ENCODE results near the gene SNX18.

GRCh38 chr5:54470128-54470527, 47.4 kb upstream of the SNX18 start:
- no peak for TF ChIP-seq CTCF (conservative IDR thresholded peaks at IDR 0.05; ENCODE audit: low read length)
- TF ChIP-seq EZH2phosphoT487 (IDR thresholded peaks at IDR 0.05; ENCODE audit: borderline replicate concordance): no peak

Data from Loucy (cell line).